ENCODE results near the gene UBE2G2. TPM values are rescaled to one million over a fixed set of nuclear protein-coding genes. Genes with fewer than 3 reads are reported as not detected.

Gene UBE2G2
- total RNA-seq, 1 experiment from 2014 or later = 121 TPM

DNA sequence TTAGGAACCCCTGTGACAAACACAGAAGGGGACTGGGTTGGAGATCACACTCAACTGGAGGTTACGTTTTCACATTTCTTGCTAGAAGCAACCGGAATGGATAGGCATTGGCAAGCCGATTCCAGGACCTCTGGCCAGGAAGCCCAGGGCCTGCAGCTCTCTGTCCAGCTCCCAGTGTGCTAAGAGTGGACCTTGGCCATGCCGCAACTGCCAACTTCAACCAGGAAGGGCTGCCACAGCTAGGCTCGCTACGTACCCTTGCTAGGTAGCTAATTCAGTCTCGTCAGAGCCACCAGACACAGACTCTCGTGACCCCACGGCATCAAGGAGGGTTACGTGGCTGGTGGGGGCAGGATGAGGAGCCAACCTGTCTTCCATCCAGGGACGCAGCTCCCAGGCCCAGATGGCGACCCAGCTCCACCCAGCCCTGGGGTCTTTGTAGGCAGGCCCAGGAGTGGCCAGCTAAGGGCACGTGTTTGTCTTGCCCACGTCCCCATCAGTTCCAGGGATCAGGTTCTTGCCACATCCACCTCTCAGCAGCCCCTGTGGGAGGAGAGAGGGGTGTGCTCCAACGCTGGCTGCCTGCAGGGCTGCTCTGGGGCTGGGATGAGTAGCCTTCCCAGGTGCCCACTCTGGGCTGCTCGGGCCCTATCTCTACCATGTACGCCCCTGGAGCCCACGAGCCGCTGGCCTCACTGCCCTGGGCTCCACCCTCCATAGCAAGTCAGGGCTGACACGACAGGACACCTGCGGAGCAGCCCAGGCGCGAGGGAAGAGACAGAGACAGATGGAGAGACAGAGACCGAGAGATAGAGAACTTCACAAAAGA is 39.2 kb downstream of the UBE2G2 start:
- Histone ChIP-seq H3K23ac (ENCODE audit: insufficient read length, low read depth, low read length) (no peak overlapping the region), H4K91ac (ENCODE audit: insufficient read length, low read depth, low read length) (no peak overlapping the region), H3K79me2 (ENCODE audit: insufficient read depth, low read length) (no peaks in the 10 kb centered on the region), H2BK120ac (ENCODE audit: low read depth, low read length, poor library complexity, severe bottlenecking) (no peak overlapping the region), H3K4me2 (ENCODE audit: insufficient read depth, insufficient read length, low read length) (no peak overlapping the region), H3K23me2 (ENCODE audit: insufficient read length, low read depth, low read length, poor library complexity, severe bottlenecking) (no peaks in the 10 kb centered on the region), H3K4ac (ENCODE audit: low read depth, low read length) (no peak overlapping the region), H2BK5ac (ENCODE audit: insufficient read length, low read length) (no peak overlapping the region), H2BK20ac (ENCODE audit: low read depth, low read length, poor library complexity, severe bottlenecking) (no peak overlapping the region), H3T11ph (ENCODE audit: low read length) (no peak overlapping the region), H3K9ac (ENCODE audit: extremely low read depth, insufficient read length, low read length) (no peak overlapping the region), H3K27ac (ENCODE audit: insufficient read length, low read depth, low read length) (no peak overlapping the region), H3K4me1 (ENCODE audit: insufficient read depth, low read length) (no peaks in the 10 kb centered on the region; the same call in 1 of the 2 replicates), H3K9me3 (ENCODE audit: control insufficient read depth, low read depth, low read length) (no peaks in the 10 kb centered on the region), H3K18ac (ENCODE audit: insufficient read length, low read depth, low read length) (no peak overlapping the region), H3K79me1 (ENCODE audit: insufficient read depth, low read depth, low read length, poor library complexity, severe bottlenecking) (no peaks in the 10 kb centered on the region), H4K20me1 (ENCODE audit: control insufficient read depth, insufficient read depth, insufficient read length) (no peaks in the 10 kb centered on the region), H2BK15ac (ENCODE audit: low read depth, low read length) (no peak overlapping the region), H3K14ac (ENCODE audit: insufficient read depth, low read length) (no peak overlapping the region), H3K27me3 (ENCODE audit: insufficient read depth, low read length) (no peaks in the 10 kb centered on the region), H2AK5ac (ENCODE audit: insufficient read length, low read length) (no peak overlapping the region), H2BK12ac (ENCODE audit: insufficient read length, low read depth, low read length) (no peak overlapping the region), H3K56ac (ENCODE audit: insufficient read length, low read depth, low read length) (no peak overlapping the region), H4K8ac (replicated peaks; ENCODE audit: insufficient read length, low read depth, low read length) (no peak overlapping the region), H2AFZ (ENCODE audit: low read length) (no peak overlapping the region), H4K5ac (ENCODE audit: insufficient read length, low read depth, low read length) (no peak overlapping the region)
- no peak overlapping the region for H3K4me3 Mint-ChIP-seq
- H3K27me3 Mint-ChIP-seq (ENCODE audit: low read depth) = peaks cover 1% of the 10 kb centered on the region; the same call in 1 of the 2 replicates
- no CpG with 5 or more reads among the region's 24 CpGs for WGBS (ENCODE audit: extremely low coverage, insufficient read length, low lambda C conversion rate)
- H3K4me1 Mint-ChIP-seq = peaks cover 41 to 48% of the 10 kb centered on the region in 2 experiments
- no peak overlapping the region for H3K27ac Mint-ChIP-seq
- H3K9me3 Mint-ChIP-seq = no peaks in the 10 kb centered on the region
- TF ChIP-seq, protein P1, sequence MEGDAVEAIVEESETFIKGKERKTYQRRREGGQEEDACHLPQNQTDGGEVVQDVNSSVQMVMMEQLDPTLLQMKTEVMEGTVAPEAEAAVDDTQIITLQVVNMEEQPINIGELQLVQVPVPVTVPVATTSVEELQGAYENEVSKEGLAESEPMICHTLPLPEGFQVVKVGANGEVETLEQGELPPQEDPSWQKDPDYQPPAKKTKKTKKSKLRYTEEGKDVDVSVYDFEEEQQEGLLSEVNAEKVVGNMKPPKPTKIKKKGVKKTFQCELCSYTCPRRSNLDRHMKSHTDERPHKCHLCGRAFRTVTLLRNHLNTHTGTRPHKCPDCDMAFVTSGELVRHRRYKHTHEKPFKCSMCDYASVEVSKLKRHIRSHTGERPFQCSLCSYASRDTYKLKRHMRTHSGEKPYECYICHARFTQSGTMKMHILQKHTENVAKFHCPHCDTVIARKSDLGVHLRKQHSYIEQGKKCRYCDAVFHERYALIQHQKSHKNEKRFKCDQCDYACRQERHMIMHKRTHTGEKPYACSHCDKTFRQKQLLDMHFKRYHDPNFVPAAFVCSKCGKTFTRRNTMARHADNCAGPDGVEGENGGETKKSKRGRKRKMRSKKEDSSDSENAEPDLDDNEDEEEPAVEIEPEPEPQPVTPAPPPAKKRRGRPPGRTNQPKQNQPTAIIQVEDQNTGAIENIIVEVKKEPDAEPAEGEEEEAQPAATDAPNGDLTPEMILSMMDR (conservative IDR thresholded peaks at IDR 0.05) = no peak
- no peak for DNase-seq
- H3K36me3 Mint-ChIP-seq (ENCODE audit: insufficient read depth in 1 of 3, low read depth in 3 of 3) = peaks cover 0 to 4% (median 0%) of the 10 kb centered on the region in 3 experiments; a peak in 2 of 7 replicates

Measured in H9 (cell line).